ENCODE results near the gene IL20.

DNA sequence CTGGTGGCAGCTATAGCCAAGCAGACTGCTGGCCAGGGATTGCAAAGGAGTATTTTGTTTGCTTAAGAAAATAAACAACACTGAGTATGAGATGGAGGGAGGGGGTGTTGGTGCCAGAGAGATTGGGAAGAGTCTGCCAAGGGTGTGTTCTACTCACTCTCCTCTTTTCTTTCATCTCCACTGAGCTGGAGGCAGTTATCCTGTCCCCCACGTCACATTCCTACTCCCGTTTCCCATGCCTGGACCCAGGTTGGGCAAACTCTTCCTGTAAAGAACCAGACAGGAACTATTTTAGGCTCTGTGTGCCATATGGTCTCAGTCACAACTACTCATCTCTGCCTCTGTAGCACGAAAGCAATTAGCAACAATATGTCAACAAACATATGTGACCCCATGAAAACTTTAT is 30.4 kb downstream of the IL20 start:
- TF ChIP-seq, protein P1, sequence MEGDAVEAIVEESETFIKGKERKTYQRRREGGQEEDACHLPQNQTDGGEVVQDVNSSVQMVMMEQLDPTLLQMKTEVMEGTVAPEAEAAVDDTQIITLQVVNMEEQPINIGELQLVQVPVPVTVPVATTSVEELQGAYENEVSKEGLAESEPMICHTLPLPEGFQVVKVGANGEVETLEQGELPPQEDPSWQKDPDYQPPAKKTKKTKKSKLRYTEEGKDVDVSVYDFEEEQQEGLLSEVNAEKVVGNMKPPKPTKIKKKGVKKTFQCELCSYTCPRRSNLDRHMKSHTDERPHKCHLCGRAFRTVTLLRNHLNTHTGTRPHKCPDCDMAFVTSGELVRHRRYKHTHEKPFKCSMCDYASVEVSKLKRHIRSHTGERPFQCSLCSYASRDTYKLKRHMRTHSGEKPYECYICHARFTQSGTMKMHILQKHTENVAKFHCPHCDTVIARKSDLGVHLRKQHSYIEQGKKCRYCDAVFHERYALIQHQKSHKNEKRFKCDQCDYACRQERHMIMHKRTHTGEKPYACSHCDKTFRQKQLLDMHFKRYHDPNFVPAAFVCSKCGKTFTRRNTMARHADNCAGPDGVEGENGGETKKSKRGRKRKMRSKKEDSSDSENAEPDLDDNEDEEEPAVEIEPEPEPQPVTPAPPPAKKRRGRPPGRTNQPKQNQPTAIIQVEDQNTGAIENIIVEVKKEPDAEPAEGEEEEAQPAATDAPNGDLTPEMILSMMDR (IDR thresholded peaks at IDR 0.05; ENCODE audit: poor library complexity, severe bottlenecking) = no peak
- no peak for TF ChIP-seq REST (IDR thresholded peaks at IDR 0.05; ENCODE audit: borderline replicate concordance)
- TF ChIP-seq EP300 (conservative IDR thresholded peaks at IDR 0.05; ENCODE audit: poor library complexity, severe bottlenecking) = no peak
- no peak for TF ChIP-seq SMC3 (conservative IDR thresholded peaks at IDR 0.05; ENCODE audit: poor library complexity)
- TF ChIP-seq POLR2AphosphoS5 (IDR thresholded peaks at IDR 0.05) = no peak
